Ishikawa (cell line): Measurements from ENCODE around the gene MYH7.

Experiments
- EGR1 ChIP-seq: IDR thresholded peaks from 2 replicates; pipeline ENCODE4 v1.6.1; 2012
- MAX ChIP-seq: IDR thresholded peaks from 2 replicates; pipeline ENCODE4 v1.6.1; 2012
- RAD21 ChIP-seq: IDR thresholded peaks from 2 replicates; pipeline ENCODE4 v1.6.1; 2012; ENCODE audit warnings: low read depth
- TAF1 ChIP-seq: IDR thresholded peaks from 2 replicates; pipeline ENCODE4 v1.6.1; 2012; ENCODE audit warnings: low read depth, mild to moderate bottlenecking

DNA sequence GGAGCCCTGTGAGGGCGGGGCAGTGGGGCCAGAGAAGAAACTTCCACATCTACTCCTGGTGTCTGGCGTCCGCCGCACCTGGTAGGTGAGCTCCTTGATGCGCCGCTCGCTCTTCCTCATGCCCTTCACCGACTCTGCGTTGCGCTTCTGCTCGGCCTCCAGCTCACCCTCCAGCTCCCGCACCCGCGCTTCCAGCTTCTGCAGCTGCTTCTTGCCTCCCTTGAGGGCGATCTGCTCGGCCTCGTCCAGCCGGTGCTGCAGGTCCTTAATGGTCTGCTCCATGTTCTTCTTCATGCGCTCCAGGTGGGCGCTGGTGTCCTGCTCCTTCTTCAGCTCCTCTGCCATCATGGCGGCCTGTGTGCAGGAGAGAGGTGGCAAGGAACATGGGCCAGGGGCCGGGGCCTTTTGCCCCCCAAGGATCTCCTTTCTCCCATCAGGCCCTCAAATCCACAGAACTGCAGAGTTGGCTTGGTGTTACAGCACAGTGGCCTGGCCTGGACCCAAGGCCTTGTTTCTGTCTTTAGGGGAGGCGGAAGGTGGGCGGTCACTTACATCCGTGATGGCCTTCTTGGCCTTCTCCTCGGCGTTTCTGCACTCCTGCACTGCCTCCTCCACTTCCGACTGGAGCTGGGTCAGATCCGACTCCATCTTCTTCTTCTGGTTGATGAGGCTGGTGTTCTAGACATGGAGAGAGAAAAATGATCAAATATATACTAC, 50.9 kb downstream of the MYH7 start:
- TF ChIP-seq RAD21 (no peak), TAF1 (no peak), MAX (no peak), EGR1 (no peak)
